Aorta (tissue), 5 donors: ENCODE results near the gene KLHL26. TPM values are rescaled to one million over a fixed set of nuclear protein-coding genes. Genes with fewer than 3 reads are reported as not detected.

ENCODE experiments used
- ATAC-seq: fragments of 200-7000 bp; cut with Tn5 transposase; one replicate; pipeline ENCODE4 v1.9.1; 2022; ENCODE audit warnings: moderate library complexity; ENCODE audit not compliant: low FRiP score
- DNase-seq, 2 donors: peaks; one replicate each; pipeline ENCODE4 v3.0.0-alpha.2; 2020
- H3K27ac ChIP-seq, 2 donors: one replicate each; pipeline ENCODE4 v1.5.1; 2013; ENCODE audit warnings: low read length in 2 of 2, mild to moderate bottlenecking in 2 of 2, moderate library complexity in 2 of 2, control low read depth in 1 of 2, inconsistent platforms in 1 of 2, low read depth in 1 of 2
- H3K27me3 ChIP-seq, 2 donors: one replicate each; pipeline ENCODE4 v1.6.1; 2013; ENCODE audit warnings: control low read depth in 1 of 2, low read length in 1 of 2, mild to moderate bottlenecking in 1 of 2, moderate library complexity in 1 of 2; ENCODE audit not compliant: insufficient read depth in 2 of 2, control insufficient read depth in 1 of 2
- H3K36me3 ChIP-seq, 2 donors: one replicate each; pipeline ENCODE4 v1.6.1; 2013; ENCODE audit warnings: control low read depth in 1 of 2, low read length in 1 of 2, mild to moderate bottlenecking in 1 of 2; ENCODE audit not compliant: insufficient read depth in 2 of 2, control insufficient read depth in 1 of 2
- H3K4me1 ChIP-seq, 2 donors: one replicate each; pipeline ENCODE4 v1.6.1; 2013; ENCODE audit warnings: low read length in 2 of 2, control low read depth in 1 of 2, mild to moderate bottlenecking in 1 of 2, moderate library complexity in 1 of 2; ENCODE audit not compliant: insufficient read depth in 2 of 2, control insufficient read depth in 1 of 2
- H3K4me3 ChIP-seq, 2 donors: one replicate each; pipeline ENCODE4 v1.5.1; 2013; ENCODE audit warnings: low read length in 2 of 2, control low read depth in 1 of 2, mild to moderate bottlenecking in 1 of 2
- H3K9me3 ChIP-seq: one replicate; pipeline ENCODE4 v1.6.1; 2013; ENCODE audit warnings: mild to moderate bottlenecking, low read length; ENCODE audit not compliant: control insufficient read depth
- WGBS, 2 donors: extraction: QIAGEN DNeasy Blood & Tissue Kit; methylation state at CpG; one replicate each; pipeline ENCODE4 v1.1.7; 2013; 5-methylcytosine and 5-hydroxymethylcytosine counted together
- intact Hi-C, 2 donors: fragments of 100-400 bp; cut with DNase I; formaldehyde crosslinking; loops; one replicate each; pipeline versions ENCODE4 v1.14.2 to v1.15.0; 2022
- polyA plus RNA-seq, 2 donors: library from polyadenylated mRNA; stranded (reverse); fragments of 200-250 nt; gene quantifications; one replicate each; pipeline ENCODE4 v1.2.3, GENCODE V29; 2013
- total RNA-seq, 2 donors: library from RNA; stranded (reverse); fragmentation: NEBNext Ultra II Directional; extraction: Animal tissue kit (Norgen Biotek cat#: 25700); gene quantifications; one replicate each; pipeline ENCODE4 v1.2.1, GENCODE V29; 2021
- donor health status: healthy with polysubstance abuse.
- donor health status: Bipolar disorder and iron deficiency.
- donor health status: DM: no; HTN: no; CAD: no.
- donor health status: DM: no; HTN: no; CAD: no.
- donor health status: DM: yes; HTN: yes; CAD: no.

KLHL26 gene
- total and polyA plus RNA-seq, 4 donors = 1.9 to 19.2 (median 9.6) TPM

GRCh38 chr19:18663940-18664530 is 27.2 kb downstream of the KLHL26 start:
- no peak for ATAC-seq
- Histone ChIP-seq H3K27me3 (no peaks in the 10 kb centered on the region), H3K27ac (no peak overlapping the region), H3K4me1 (no peaks in the 10 kb centered on the region), H3K36me3 (no peaks in the 10 kb centered on the region), H3K4me3 (no peak overlapping the region), H3K9me3 (no peaks in the 10 kb centered on the region)
- intact Hi-C loops = no loop called here
- WGBS, 2 donors = 81 to 86% methylated on average over 14 of the region's 14 CpGs
- DNase-seq = peak in 1 of 2 donors; percentile 75

DNA sequence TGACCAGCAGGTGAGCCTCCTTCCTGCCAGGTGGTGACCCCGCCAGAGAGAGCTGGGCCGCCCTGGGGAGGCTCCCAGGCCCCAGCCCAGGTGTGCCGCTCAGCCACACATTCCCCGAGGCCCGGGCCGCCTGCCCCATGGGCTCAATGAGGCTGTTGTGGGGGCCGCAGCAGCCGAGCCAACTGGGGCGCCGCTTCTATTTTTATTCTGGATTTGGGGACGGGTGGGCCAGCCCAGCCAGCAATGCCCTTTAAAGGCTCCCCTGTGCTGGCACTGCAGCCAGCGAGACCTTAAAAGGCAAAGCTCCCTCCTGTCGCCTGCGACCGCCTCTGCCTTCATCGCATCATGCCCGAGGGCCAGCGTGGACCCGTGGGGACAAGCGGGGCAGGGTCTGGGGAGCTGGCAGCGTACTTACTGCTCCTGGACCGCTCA is 29.0 kb downstream of the KLHL26 start:
- no peaks in the 10 kb centered on the region for H3K9me3 ChIP-seq
- peak in 1 of 2 donors; percentile 85 for DNase-seq
- H3K4me1 ChIP-seq = no peaks in the 10 kb centered on the region
- WGBS, 2 donors = 31 to 46% methylated on average over 21 to 22 of the region's 22 CpGs
- H3K36me3 ChIP-seq = no peaks in the 10 kb centered on the region
- intact Hi-C loops = no loop called here
- no peaks in the 10 kb centered on the region for H3K27me3 ChIP-seq
- H3K4me3 ChIP-seq = no peak overlapping the region
- H3K27ac ChIP-seq = peak overlapping the region; percentile 14 to 49
- ATAC-seq = peak; percentile 12

GRCh38 chr19:18666317-18666716 is 29.5 kb downstream of the KLHL26 start:
- H3K27me3 ChIP-seq = no peaks in the 10 kb centered on the region
- no peak for ATAC-seq
- H3K4me3 ChIP-seq = no peak overlapping the region
- H3K4me1 ChIP-seq = no peaks in the 10 kb centered on the region
- no peak for DNase-seq
- WGBS, 2 donors = 53 to 69% methylated on average over 12 of the region's 12 CpGs
- H3K36me3 ChIP-seq = no peaks in the 10 kb centered on the region
- H3K9me3 ChIP-seq = no peaks in the 10 kb centered on the region
- H3K27ac ChIP-seq = peak overlapping the region in 1 of 2 donors; percentile 49
- intact Hi-C loops = no loop called here

DNA sequence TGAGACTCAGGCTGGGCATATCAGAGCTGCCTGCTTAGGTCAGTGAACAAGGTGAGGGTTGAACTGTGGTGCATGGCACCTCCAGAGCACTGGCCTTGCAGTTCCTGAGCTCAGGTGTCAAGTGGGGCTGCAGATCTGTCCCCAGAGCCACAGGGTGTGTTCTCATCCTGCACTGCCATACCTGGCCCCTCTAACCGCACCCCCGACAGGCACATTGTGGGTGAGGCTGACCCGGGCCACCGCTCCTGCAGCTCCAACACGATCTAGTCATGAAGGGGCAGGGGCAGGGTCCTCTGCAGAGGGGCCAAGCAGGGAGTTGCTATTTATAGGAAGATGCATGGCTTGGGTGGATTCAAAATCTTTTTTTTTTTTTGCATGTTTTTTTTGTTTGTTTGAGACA is 30.0 kb downstream of the KLHL26 start:
- DNase-seq = no peak
- ATAC-seq = no peak
- no peaks in the 10 kb centered on the region for H3K4me1 ChIP-seq
- intact Hi-C loops = no loop called here
- H3K36me3 ChIP-seq = no peaks in the 10 kb centered on the region
- no peaks in the 10 kb centered on the region for H3K27me3 ChIP-seq
- no peak overlapping the region for H3K4me3 ChIP-seq
- no peaks in the 10 kb centered on the region for H3K9me3 ChIP-seq
- H3K27ac ChIP-seq = no peak overlapping the region
- WGBS, 2 donors = 91% methylated on average over 5 of the region's 5 CpGs

DNA sequence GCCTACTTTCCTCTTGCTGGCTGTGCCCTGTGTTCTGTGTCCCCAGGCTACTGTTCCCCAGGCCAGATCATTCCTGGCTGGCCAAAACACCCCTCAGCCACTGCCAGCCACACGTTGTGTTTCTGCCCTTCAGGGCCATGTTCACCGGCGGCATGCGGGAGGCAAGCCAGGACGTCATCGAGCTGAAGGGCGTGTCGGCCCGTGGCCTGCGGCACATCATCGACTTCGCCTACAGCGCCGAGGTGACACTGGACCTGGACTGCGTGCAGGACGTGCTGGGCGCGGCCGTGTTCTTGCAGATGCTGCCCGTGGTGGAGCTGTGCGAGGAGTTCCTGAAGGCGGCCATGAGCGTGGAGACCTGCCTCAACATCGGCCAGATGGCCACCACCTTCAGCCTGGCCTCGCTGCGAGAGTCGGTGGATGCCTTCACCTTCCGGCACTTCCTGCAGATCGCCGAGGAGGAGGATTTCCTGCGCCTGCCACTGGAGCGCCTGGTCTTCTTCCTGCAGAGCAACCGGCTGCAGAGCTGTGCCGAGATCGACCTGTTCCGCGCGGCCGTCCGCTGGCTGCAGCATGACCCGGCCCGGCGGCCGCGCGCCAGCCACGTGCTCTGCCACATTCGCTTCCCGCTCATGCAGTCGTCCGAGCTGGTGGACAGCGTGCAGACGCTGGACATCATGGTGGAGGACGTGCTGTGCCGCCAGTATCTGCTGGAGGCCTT is 30.9 kb downstream of the KLHL26 start:
- H3K4me1 ChIP-seq = no peaks in the 10 kb centered on the region
- H3K27me3 ChIP-seq = no peaks in the 10 kb centered on the region
- no peak overlapping the region for H3K27ac ChIP-seq
- intact Hi-C loops = no loop called here
- H3K36me3 ChIP-seq = no peaks in the 10 kb centered on the region
- no peak overlapping the region for H3K4me3 ChIP-seq
- DNase-seq (peak in 1 of 2 donors; percentile 73), ATAC-seq (no peak)
- 96 to 98% methylated on average over 55 of the region's 55 CpGs for WGBS, 2 donors
- no peaks in the 10 kb centered on the region for H3K9me3 ChIP-seq

GRCh38 chr19:18668252-18668631 is 31.4 kb downstream of the KLHL26 start:
- intact Hi-C loops = no loop called here
- Histone ChIP-seq H3K4me1 (no peaks in the 10 kb centered on the region), H3K27ac (no peak overlapping the region)

DNA sequence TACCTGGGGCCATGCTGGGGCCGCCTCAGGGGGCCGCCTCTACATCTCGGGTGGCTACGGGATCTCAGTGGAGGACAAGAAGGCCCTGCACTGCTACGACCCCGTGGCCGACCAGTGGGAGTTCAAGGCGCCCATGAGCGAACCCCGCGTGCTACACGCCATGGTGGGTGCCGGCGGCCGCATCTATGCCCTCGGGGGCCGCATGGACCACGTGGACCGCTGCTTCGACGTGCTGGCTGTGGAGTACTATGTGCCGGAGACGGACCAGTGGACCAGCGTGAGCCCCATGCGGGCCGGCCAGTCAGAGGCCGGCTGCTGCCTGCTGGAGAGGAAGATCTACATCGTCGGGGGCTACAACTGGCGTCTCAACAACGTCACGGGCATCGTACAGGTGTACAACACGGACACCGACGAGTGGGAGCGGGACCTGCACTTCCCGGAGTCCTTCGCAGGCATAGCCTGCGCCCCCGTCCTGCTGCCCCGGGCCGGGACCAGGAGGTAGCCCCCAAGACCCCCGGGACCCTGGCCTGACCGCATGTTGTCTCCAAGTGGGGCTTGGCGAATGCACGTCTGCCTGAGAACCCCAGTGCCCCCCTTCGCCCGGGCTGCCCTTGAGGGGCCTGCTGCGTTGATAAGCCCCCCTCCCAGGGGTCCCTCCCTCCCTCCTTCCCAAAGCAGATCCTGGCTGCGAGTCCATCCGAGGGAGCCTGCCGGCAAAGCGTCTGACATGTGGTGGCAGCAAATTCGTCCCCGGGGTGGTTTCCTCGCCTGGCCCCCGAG is 32.1 kb downstream of the KLHL26 start:
- no peak overlapping the region for H3K4me3 ChIP-seq
- no peaks in the 10 kb centered on the region for H3K27me3 ChIP-seq
- 92 to 94% methylated on average over 56 to 58 of the region's 58 CpGs for WGBS, 2 donors
- H3K9me3 ChIP-seq = no peaks in the 10 kb centered on the region
- intact Hi-C loops = no loop called here
- H3K36me3 ChIP-seq = no peaks in the 10 kb centered on the region
- no peak for ATAC-seq
- no peak overlapping the region for H3K27ac ChIP-seq
- no peaks in the 10 kb centered on the region for H3K4me1 ChIP-seq
- peak in 1 of 2 donors; percentile 74 for DNase-seq

More at GRCh38 chr19:18668252-18668631, 31.4 kb downstream of the KLHL26 start:
- no peaks in the 10 kb centered on the region for H3K9me3 ChIP-seq
- H3K4me3 ChIP-seq = no peak overlapping the region
- no peak for ATAC-seq
- H3K27me3 ChIP-seq = no peaks in the 10 kb centered on the region
- no peaks in the 10 kb centered on the region for H3K36me3 ChIP-seq
- peak in 1 of 2 donors; percentile 75 for DNase-seq
- 97 to 98% methylated on average over 38 of the region's 38 CpGs for WGBS, 2 donors

DNA sequence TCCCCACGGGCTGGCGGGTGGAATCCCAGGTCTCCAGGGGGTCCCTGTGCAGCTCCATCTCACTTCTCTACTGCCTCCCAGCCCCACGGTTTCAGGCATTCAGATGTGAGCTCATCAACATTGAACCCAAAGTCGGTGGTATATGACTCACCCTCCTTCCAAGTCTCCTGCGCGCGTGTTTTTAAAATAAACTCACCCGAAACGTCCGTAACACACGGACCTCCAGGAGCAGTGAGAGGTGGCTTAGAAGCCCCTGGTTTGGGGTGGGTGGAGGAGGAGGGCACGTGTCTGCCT is 32.6 kb downstream of the KLHL26 start:
- no peaks in the 10 kb centered on the region for H3K27me3 ChIP-seq
- intact Hi-C loops = no loop called here
- WGBS, 2 donors = 71 to 73% methylated on average over 12 of the region's 12 CpGs
- no peak overlapping the region for H3K4me3 ChIP-seq
- no peaks in the 10 kb centered on the region for H3K36me3 ChIP-seq
- no peaks in the 10 kb centered on the region for H3K4me1 ChIP-seq
- DNase-seq = no peak
- no peaks in the 10 kb centered on the region for H3K9me3 ChIP-seq
- no peak for ATAC-seq
- H3K27ac ChIP-seq = no peak overlapping the region
